Measurements from ENCODE around the gene COG8.

COG8 gene

DNA sequence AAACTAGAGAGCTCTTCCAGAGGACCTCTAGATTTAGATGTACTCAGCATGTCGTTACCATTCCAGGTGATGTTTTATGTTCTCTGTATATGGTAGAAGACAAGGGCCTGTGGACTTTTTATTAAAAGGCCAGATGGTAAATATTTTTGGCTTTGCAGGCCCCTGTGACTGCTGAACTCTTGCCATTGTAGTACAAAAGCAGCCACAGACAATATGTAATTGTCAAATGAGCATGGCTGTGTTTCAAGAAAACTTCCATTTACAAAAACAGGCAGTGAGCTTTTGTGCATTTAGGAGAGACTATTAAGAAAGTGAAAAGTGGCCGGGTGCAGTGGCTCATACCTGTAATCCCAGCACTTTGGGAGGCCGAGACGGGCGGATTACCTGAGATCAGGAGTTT is 4.8 kb upstream of the COG8 start:
- DNase-seq = no peak

GRCh38 chr16:69340095-69340644 is 806 bp upstream of the COG8 start:
- peak in 1 of 2 donors; percentile 18 for DNase-seq

- DNase-seq = no peak
These were observed 641 bp downstream of the COG8 start for GRCh38 chr16:69338557-69339288.

DNA sequence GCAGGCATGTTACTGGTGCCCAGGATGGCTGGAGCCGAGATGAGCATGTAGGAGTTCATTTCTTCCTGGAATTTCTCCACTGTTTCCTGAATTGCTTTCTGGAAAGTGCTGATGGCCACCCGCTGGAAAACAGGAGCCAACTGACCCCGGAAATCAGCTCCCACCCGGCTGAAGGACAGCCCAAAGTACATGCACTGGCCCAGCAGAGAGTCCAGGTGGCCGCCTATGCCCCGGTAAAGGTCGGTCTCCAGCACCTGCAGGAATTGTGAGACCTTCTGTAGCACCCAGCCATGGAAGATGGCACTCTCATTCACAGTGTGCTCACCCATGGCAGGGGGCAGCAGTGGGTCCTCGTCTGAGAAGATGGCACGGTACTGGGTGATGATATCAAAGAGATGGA is 4.7 kb downstream of the COG8 start:
- no peak for DNase-seq

DNA sequence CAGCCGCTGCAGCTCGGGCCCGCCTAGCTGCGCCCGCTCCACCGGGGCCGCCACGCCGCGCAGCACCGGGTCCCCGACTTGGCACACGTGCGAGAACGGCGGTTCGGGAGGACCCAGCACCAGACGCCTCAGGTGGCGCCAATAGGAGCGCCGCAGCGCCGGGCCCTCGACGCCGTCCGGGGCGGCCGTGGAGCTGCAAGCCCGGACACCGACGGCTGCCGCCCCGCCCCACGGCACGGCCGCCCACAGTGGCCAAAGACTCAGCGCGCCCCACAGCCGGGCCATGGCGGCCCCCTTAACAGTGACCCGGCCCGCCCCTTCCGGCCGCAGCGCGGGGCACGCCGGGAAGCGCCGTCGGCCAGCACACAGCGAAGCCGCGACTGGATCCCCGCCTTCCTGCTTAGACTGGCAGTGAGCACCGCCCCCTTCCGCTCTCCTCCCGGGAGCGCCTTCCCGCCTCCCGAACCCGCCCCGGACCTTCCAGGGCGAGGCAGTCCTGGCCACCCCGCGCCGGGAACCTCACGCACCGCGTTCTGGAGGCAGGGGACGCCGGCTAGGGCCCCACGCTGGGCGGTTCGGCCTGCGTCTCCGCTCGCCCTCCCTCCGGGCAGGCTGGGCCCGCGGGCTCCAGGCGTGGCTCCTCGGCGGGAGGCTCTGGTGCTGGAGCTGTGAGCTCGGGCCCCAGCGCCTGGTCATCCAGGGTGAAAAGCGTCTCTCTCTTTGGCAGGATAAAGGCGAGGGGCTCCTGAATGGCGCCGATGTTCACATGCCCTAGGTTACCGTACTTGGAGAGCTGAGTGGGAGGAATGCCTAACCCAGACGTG is 8.9 kb downstream of the COG8 start, which contains the start of gene PDF:
TSS of gene PDF (minus strand) at position 303 of the 824 bp plus-strand sequence. CDS start at position 285, 18 bp downstream.
- DNase-seq = peak; percentile 77 to 84

DNA sequence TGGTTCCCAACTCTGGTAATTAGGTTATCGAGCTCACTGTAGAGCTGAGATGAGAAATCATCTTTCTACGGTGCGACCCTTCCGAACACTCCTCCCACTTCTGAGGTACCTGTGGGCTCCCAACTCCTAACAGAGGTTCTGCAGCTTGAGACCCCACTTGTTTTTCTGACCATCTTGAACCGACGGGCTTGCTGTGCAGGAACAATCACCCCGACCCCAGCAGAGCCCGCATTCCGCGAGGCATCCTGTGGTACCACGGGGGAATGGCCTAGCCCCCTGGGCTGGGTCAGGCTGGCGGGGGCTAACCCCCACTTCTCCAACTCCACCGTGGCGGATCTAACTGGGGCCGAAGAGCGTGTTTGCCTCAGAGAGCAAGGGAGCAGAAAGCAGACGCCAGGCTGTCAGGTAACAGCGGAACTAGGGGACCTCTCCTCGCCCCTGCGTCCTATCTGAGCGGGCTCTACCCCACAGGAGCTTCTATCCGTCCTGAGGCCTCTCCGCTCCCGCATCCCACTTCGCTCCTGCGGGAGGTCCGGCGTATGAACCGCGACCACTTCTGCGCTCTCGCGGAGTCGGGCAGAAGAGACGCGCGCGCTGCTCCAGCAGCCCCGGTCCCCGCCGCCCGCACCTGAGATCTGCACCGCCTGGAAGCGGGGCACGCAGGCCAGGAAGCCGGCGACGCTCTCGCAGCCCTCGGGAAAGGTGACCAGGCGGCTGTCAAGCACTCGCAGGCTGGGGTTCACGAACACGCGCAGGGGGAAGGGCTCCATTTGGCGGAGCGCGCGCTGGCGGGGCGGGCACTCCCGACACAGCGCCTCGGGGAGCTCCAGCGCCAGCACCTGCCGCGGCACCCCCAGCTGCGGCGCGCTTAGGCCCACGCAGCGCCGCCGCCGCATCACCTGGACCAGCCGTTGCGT is 9.7 kb downstream of the COG8 start:
- peak; percentile 56 to 60 for DNase-seq

- no peak for DNase-seq
These were observed 10.5 kb downstream of the COG8 start for GRCh38 chr16:69328854-69329316.

DNA sequence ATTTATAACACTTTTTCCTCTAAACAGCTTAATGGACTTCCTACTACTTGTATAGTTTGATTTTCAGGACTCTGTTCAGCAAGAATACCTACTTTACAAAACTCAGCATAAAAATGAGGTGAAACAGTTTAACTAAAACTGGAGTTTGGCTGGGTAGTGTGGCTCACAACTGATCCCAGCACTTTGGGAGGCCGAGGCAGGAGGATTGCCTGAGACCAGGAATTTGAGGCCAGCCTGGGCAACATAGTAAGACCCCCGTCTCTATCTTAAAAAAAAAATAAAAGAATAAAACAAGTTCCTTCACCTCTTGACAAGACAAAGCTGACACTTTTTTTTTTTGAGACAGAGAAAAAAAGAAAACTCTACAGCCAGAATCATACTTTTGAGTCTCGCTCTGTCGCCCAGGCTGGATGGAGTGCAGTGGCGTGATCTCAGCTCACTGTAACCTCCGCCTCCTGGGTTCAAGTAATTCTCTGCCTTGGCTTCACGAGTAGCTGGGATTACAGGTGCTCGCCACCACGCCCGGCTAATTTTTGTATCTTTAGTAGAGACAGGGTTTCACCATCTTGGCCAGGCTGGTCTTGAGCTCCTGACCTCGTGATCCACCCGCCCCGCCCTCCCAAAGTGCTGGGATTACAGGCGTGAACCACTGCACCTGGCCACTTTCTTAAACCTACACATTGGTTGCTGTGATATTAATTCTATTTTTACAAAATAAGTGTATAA is 11.6 kb downstream of the COG8 start:
- DNase-seq = no peak

GRCh38 chr16:69326172-69326873 is 13.0 kb downstream of the COG8 start:
- DNase-seq = no peak

- no peak for DNase-seq
These were observed 13.6 kb downstream of the COG8 start for GRCh38 chr16:69325784-69326171.

GRCh38 chr16:69324585-69325253 is 14.6 kb downstream of the COG8 start:
- no peak for DNase-seq

- DNase-seq = no peak
These were observed 15.3 kb downstream of the COG8 start for GRCh38 chr16:69324013-69324531.

DNA sequence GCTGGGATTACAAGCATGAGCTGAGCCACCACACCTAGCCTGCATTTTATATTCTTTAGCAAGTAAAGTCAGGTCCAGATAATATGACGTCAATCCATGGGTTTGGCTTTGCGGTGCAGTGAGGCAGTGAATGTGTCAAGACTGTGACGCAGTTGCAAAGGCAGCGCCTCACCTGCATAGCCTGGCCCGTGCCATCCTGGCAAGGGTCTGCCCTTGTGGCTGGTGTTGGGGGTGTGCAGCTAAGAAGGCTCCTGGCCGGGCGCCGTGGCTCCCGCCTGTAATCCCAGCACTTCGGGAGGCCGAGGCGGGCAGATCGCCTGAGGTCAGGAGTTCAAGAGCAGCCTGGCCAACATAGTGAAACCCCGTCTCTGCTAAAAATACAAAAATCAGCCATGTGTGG is 15.9 kb downstream of the COG8 start:
- no peak for DNase-seq

DNA sequence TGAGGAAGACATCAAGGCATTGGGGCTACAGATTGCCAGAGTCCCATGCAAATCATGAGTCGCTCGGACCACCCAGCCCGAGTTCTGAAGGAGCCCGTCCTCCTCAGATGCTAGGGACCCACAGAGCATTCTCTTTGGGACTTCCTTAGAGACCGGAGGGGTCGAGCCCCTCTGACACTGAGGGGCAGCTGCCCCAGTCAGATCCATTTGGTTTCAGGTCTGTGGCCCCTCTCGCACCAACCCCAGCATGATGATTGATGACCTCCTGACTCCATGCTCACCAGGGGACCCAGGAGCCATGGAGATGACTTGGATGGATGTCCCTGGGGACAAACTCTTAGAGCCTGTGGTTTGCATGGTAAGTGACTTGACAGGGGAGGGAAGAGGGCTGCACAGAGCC is 17.0 kb downstream of the COG8 start:
- no peak for DNase-seq

- no peak for DNase-seq
These were observed 18.3 kb downstream of the COG8 start for GRCh38 chr16:69321080-69321479.

- DNase-seq = no peak
These were observed 18.7 kb downstream of the COG8 start for GRCh38 chr16:69320740-69321073.

DNA sequence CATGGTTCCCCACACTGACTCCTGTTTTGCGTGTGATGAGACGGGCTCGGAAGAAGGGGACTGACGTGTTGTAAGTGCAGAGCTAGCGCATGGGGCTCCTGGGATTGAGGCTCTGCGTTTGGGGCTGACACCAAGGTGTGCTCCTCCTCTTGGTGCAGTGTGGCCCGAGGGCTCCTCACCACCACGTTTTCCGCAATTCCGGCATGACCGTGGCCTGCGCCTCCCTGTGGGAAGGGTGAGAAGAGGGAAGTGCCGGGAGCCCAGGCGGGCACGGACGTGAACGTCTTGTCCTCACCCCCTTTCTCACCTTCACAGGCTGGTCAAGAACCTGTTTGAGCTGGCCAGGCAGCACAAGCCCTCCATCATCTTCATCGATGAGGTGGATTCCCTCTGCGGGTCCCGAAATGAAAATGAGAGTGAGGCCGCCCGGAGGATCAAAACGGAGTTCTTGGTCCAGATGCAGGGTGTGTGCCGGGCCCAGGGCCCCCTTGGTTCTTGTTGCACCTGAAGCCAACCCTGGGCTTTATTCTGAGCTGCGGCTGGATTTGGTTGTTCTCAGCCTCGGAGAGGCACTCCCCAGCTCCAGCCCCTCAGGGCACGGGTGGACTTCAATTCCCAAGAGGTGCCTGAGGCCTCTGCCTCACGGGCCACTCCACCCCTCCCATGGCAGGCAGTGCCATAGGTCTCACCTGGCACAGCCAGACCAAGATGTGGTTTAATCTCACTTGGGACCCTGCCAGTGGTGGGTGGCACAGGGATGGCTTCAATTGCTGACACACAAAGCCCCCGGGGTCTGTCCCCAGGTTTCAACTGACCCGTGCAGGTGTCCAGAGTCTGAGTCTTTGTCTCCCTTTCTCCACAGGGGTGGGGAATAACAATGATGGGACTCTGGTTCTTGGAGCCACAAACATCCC is 19.3 kb downstream of the COG8 start:
- DNase-seq = no peak

DNA sequence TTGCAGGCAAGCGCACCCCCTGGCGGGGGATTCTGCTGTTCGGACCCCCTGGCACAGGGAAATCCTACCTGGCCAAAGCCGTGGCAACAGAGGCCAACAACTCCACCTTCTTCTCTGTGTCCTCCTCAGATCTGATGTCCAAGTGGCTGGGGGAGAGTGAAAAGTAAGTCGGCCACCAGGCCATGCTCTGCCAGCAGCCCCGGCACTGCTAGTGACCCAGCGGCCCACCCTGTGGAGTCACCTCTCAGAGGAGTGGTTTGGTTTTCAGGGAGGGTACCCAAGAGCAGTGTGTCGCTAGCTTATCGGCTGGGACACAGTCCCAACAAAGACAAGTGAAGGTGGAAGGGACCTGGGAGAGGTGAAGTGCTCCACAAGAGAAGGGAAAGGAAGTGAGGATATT is 20.0 kb downstream of the COG8 start:
- DNase-seq = no peak

DNA sequence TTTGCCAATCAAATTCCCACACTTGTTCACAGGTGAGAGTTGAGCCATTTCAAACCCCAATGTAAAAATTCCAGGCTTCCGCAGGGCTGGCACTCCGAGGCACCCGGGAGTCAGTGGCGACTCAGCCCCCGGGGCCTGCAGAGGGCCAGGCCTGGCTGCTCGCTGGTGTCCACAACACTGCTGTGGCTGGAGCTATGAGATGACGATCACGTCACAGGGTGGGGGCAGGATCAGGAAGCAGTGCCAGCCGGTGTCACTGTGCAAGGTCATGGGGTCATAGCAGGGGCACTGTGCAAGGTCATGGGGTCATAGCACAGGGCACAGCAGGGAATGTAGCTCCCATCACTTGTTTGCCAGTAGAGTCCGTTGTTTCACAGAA is 20.5 kb downstream of the COG8 start:
- no peak for DNase-seq

All from activated CD4-positive, alpha-beta T cell treated with anti-CD3 and anti-CD28 coated beads for 4 hours (primary cell).